ENCODE results near the gene GPX6. TPM values are rescaled to one million over a fixed set of nuclear protein-coding genes. Genes with fewer than 3 reads are reported as not detected.
"Not testable (repeated sequence)": the region's sequence is repeated elsewhere in the genome, so short reads cannot be mapped to it uniquely, and the experiment has no call there.

Gene GPX6
- total and polyA plus RNA-seq, 2 donors (not counting 3 experiments of a cell fraction or from before 2014, with no cell fraction given): not detected

- H3K9me1 ChIP-seq (replicated peaks; ENCODE audit: control insufficient read depth, extremely low read depth, insufficient read depth, low read length): no peaks in the 10 kb centered on the region
- no peak overlapping the region for H3K4me2 ChIP-seq (ENCODE audit: insufficient read depth, low read length)
- dilution Hi-C loops (cut with MboI; ENCODE audit: extremely low pct_ligation_motif_present, low sequenced_read_pairs): no loop called here
- H3K9me3 ChIP-seq (replicated peaks; ENCODE audit: control insufficient read depth, insufficient read depth, low read length): no peaks in the 10 kb centered on the region
- ChIA-PET CTCF (no interaction called here), POLR2A (no interaction called here)
- TF ChIP-seq POLR2A (IDR thresholded peaks at IDR 0.05; ENCODE audit: low read depth, low read length) (no peak), GATA2 (IDR thresholded peaks at IDR 0.05; ENCODE audit: insufficient read depth, insufficient read length, low read depth, low read length) (no peak), JUN (IDR thresholded peaks at IDR 0.05; ENCODE audit: borderline replicate concordance, insufficient read depth, insufficient read length, low read depth) (no peak), POLR2AphosphoS5 (IDR thresholded peaks at IDR 0.05; ENCODE audit: insufficient read depth, low read depth, low read length) (no peak), FOS (IDR thresholded peaks at IDR 0.05; ENCODE audit: borderline replicate concordance, insufficient read depth, low read length) (no peak), EZH2 (IDR thresholded peaks at IDR 0.05; ENCODE audit: borderline replicate concordance, low read depth, low read length, severe bottlenecking) (no peak), MAX (IDR thresholded peaks at IDR 0.05; ENCODE audit: insufficient read depth, insufficient read length) (no peak), MYC (IDR thresholded peaks at IDR 0.05; ENCODE audit: low read depth, low read length) (no peak)
- H3K4me3 ChIP-seq (replicated peaks in 1 of 3; ENCODE audit: insufficient read depth in 1 of 3, low read depth in 1 of 3, low read length in 3 of 3): no peak overlapping the region
- no peaks in the 10 kb centered on the region for H3K27me3 ChIP-seq (ENCODE audit: control insufficient read depth in 2 of 2, insufficient read depth in 2 of 2, low read length in 2 of 2)
- no peaks in the 10 kb centered on the region for H4K20me1 ChIP-seq (replicated peaks; ENCODE audit: control insufficient read depth, extremely low read depth, insufficient read depth, low read length)
- H3K27ac ChIP-seq (ENCODE audit: insufficient read depth, low read depth, low read length): no peak overlapping the region
- no peaks in the 10 kb centered on the region for H3K4me1 ChIP-seq (ENCODE audit: control insufficient read depth, extremely low read depth, insufficient read depth, low read length)
- FAIRE-seq (no peak), DNase-seq (ENCODE audit: low read depth, low spot score) (no peak)
- no peaks in the 10 kb centered on the region for H3K79me2 ChIP-seq (ENCODE audit: control insufficient read depth, insufficient read depth, low read length)
- BruUV-seq (replicated peaks): no TSS peak
- intact Hi-C loops (cut with micrococcal nuclease): no loop called here
- no peak overlapping the region for H3K9ac ChIP-seq (replicated peaks; ENCODE audit: extremely low read depth, insufficient read depth, low read length)
- no peaks in the 10 kb centered on the region for H3K36me3 ChIP-seq (ENCODE audit: control insufficient read depth in 2 of 2, extremely low read depth in 1 of 2, insufficient read depth in 2 of 2, low read length in 2 of 2)
- H2AFZ ChIP-seq (ENCODE audit: low read depth, low read length): no peak overlapping the region
Observed at GRCh38 chr6:28506807-28507475, 8.7 kb downstream of the GPX6 start.

- no peak overlapping the region for H3K4me2 ChIP-seq (ENCODE audit: insufficient read depth, low read length)
- DNase-seq (ENCODE audit: low read depth, low spot score): no peak
- no peaks in the 10 kb centered on the region for H3K4me1 ChIP-seq (ENCODE audit: control insufficient read depth, extremely low read depth, insufficient read depth, low read length)
- no peak overlapping the region for H2AFZ ChIP-seq (ENCODE audit: low read depth, low read length)
- no peak overlapping the region for H3K9ac ChIP-seq (replicated peaks; ENCODE audit: extremely low read depth, insufficient read depth, low read length)
- H3K4me3 ChIP-seq (replicated peaks in 1 of 3; ENCODE audit: insufficient read depth in 1 of 3, low read depth in 1 of 3, low read length in 3 of 3): no peak overlapping the region
- no peaks in the 10 kb centered on the region for H3K36me3 ChIP-seq (ENCODE audit: control insufficient read depth in 2 of 2, extremely low read depth in 1 of 2, insufficient read depth in 2 of 2, low read length in 2 of 2)
- no peak for TF ChIP-seq EZH2 (IDR thresholded peaks at IDR 0.05; ENCODE audit: borderline replicate concordance, low read depth, low read length, severe bottlenecking)
- no peak for TF ChIP-seq GATA2 (IDR thresholded peaks at IDR 0.05; ENCODE audit: insufficient read depth, insufficient read length, low read depth, low read length)
- no peak for TF ChIP-seq FOS (IDR thresholded peaks at IDR 0.05; ENCODE audit: borderline replicate concordance, insufficient read depth, low read length)
- no peak for TF ChIP-seq MYC (IDR thresholded peaks at IDR 0.05; ENCODE audit: low read depth, low read length)
- no peak for TF ChIP-seq POLR2AphosphoS5 (IDR thresholded peaks at IDR 0.05; ENCODE audit: insufficient read depth, low read depth, low read length)
- no peaks in the 10 kb centered on the region for H3K27me3 ChIP-seq (ENCODE audit: control insufficient read depth in 2 of 2, insufficient read depth in 2 of 2, low read length in 2 of 2)
- H3K9me3 ChIP-seq (replicated peaks; ENCODE audit: control insufficient read depth, insufficient read depth, low read length): no peaks in the 10 kb centered on the region
- BruUV-seq (replicated peaks): no TSS peak
- CTCF ChIA-PET: interaction anchor here (0.9 kb wide), 1 partner anchor 9 kb away, joined by 3 read pairs; no protein-coding TSS in a partner anchor
- H3K9me1 ChIP-seq (replicated peaks; ENCODE audit: control insufficient read depth, extremely low read depth, insufficient read depth, low read length): no peaks in the 10 kb centered on the region
- H4K20me1 ChIP-seq (replicated peaks; ENCODE audit: control insufficient read depth, extremely low read depth, insufficient read depth, low read length): no peaks in the 10 kb centered on the region
- H3K79me2 ChIP-seq (ENCODE audit: control insufficient read depth, insufficient read depth, low read length): no peaks in the 10 kb centered on the region
- POLR2A ChIA-PET: no interaction called here
- no peak overlapping the region for H3K27ac ChIP-seq (ENCODE audit: insufficient read depth, low read depth, low read length)
- intact Hi-C loops (cut with micrococcal nuclease): no loop called here
- no peak for FAIRE-seq
- dilution Hi-C loops (cut with MboI; ENCODE audit: extremely low pct_ligation_motif_present, low sequenced_read_pairs): no loop called here
Observed at GRCh38 chr6:28505733-28506132, 9.9 kb downstream of the GPX6 start.

- H3K36me3 ChIP-seq (ENCODE audit: control insufficient read depth in 2 of 2, extremely low read depth in 1 of 2, insufficient read depth in 2 of 2, low read length in 2 of 2); FAIRE-seq; intact Hi-C loops (cut with micrococcal nuclease); H3K4me2 ChIP-seq (ENCODE audit: insufficient read depth, low read length); H3K79me2 ChIP-seq (ENCODE audit: control insufficient read depth, insufficient read depth, low read length); H3K4me1 ChIP-seq (ENCODE audit: control insufficient read depth, extremely low read depth, insufficient read depth, low read length); H4K20me1 ChIP-seq (replicated peaks; ENCODE audit: control insufficient read depth, extremely low read depth, insufficient read depth, low read length); CTCF ChIA-PET; H2AFZ ChIP-seq (ENCODE audit: low read depth, low read length); BruUV-seq (replicated peaks); H3K9me1 ChIP-seq (replicated peaks; ENCODE audit: control insufficient read depth, extremely low read depth, insufficient read depth, low read length); H3K4me3 ChIP-seq (replicated peaks in 1 of 3; ENCODE audit: insufficient read depth in 1 of 3, low read depth in 1 of 3, low read length in 3 of 3); H3K27ac ChIP-seq (ENCODE audit: insufficient read depth, low read depth, low read length); H3K9ac ChIP-seq (replicated peaks; ENCODE audit: extremely low read depth, insufficient read depth, low read length); POLR2A ChIA-PET; H3K9me3 ChIP-seq (replicated peaks; ENCODE audit: control insufficient read depth, insufficient read depth, low read length); DNase-seq (ENCODE audit: low read depth, low spot score); dilution Hi-C loops (cut with MboI; ENCODE audit: extremely low pct_ligation_motif_present, low sequenced_read_pairs); H3K27me3 ChIP-seq (ENCODE audit: control insufficient read depth in 2 of 2, insufficient read depth in 2 of 2, low read length in 2 of 2): not testable (repeated sequence)
Observed at GRCh38 chr6:28502709-28503305, 12.8 kb downstream of the GPX6 start.

Data from endothelial cell of umbilical vein (primary cell).